GM12872 (cell line): ENCODE data around the gene ITGA7.

Source experiments
- TF ChIP-seq, protein P1 (sequence below): IDR thresholded peaks from 3 replicates; pipeline ENCODE4 v1.5.1; 2011; ENCODE audit warnings: low read depth, mild to moderate bottlenecking, low read length, moderate library complexity; ENCODE audit not compliant: insufficient read depth

The ITGA7 gene

DNA sequence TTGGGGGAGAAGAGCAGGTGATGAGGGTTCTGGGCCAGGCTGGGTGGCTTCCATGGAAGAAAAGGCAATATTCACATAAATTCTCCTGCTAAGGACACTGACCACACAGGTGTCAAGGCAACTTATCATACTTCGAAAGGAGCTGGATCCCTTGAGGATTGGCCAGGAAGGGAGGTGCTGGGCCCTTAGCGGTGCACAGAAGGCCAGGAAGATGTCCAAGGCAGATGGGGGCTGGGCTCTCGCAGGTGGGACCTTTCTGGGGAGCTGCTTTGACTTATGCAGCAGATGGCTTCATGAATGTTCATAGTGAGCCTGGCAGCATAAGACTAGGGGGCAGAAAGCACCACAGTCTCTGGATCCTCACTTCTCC lies 17.2 kb upstream of the ITGA7 start:
- TF ChIP-seq, protein P1, sequence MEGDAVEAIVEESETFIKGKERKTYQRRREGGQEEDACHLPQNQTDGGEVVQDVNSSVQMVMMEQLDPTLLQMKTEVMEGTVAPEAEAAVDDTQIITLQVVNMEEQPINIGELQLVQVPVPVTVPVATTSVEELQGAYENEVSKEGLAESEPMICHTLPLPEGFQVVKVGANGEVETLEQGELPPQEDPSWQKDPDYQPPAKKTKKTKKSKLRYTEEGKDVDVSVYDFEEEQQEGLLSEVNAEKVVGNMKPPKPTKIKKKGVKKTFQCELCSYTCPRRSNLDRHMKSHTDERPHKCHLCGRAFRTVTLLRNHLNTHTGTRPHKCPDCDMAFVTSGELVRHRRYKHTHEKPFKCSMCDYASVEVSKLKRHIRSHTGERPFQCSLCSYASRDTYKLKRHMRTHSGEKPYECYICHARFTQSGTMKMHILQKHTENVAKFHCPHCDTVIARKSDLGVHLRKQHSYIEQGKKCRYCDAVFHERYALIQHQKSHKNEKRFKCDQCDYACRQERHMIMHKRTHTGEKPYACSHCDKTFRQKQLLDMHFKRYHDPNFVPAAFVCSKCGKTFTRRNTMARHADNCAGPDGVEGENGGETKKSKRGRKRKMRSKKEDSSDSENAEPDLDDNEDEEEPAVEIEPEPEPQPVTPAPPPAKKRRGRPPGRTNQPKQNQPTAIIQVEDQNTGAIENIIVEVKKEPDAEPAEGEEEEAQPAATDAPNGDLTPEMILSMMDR = no peak

DNA sequence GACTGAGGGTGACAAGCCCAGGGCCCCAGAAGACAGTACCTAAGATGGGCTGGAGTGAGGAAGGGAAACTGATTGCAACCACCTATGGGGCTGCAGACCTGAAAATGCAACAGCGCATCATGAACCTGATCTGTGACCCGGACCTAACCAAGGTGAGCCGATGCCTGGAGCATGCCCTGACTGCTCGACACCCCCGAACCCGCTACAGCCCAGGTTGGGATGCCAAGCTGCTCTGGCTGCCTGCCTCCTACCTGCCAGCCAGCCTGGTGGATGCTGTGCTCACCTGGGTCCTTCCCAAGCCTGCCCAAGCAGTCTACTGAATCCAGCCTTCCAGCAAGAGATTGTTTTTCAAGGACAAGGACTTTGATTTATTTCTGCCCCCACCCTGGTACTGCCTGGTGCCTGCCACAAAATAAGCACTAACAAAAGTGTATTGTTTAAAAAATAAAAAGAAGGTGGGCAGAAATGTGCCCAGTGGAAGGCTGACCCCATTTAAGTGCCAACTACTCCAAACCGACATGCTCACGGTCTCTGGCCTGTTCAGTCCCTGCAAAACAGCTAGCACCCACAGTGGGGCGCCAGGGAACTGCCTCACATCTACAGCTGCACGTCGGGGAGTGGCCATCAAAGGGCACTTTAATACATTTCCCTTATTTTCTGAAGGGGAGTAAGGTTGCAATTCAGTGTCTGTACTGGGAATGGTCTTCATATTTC lies 16.7 kb upstream of the ITGA7 start:
- TF ChIP-seq, protein P1 = peak; percentile 78

GRCh38 chr12:55723516-55724225 lies 16.0 kb upstream of the ITGA7 start:
- TF ChIP-seq, protein P1 = no peak

DNA sequence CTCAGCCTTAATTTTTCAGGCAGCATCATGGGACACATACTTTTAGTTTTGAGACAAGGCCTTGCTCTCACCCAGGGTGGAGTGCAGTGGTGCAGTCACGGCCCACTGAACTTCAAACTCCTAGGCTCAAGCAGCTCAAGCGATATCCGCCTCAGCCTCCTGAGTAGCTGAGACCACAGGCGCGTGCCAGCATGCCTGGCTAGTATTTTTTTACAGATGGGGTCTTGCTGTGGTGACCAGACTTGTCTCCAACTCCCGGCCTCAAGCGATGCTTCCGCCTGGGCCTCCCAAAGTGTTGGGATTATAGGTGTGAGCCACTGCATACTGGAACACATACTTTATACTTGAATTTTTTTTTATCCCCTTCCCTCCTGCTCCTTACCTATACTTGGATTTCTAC lies 15.2 kb upstream of the ITGA7 start:
- TF ChIP-seq, protein P1 = no peak

DNA sequence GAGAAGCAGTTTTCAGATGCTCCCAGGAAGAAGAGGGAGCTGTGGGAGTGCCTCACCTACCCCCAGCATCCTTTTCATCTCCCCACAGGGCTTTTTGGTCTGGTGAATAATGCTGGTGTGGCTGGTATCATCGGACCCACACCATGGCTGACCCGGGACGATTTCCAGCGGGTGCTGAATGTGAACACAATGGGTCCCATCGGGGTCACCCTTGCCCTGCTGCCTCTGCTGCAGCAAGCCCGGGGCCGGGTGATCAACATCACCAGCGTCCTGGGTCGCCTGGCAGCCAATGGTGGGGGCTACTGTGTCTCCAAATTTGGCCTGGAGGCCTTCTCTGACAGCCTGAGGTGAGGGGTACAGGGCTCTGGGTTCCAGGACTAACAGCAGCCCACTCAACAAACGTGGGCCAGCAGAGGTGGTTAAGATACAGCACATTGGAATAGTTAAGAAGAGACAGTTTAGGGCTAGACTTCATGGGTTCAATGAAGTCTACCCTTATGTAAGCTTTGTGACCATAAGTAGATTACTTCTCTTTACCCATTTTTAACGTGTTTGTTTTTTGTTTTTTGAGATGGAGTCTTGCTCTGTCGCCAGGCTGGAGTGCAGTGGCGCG lies 14.0 kb upstream of the ITGA7 start:
- TF ChIP-seq, protein P1 = no peak

GRCh38 chr12:55720894-55721444 lies 13.3 kb upstream of the ITGA7 start:
- TF ChIP-seq, protein P1 = peak; percentile 48

- TF ChIP-seq, protein P1 = no peak
Measured at GRCh38 chr12:55720071-55720564, 12.4 kb upstream of the ITGA7 start, which contains the start of gene RDH5. Gene RDH5, plus strand, starts transcription at chr12:55720393. Its CDS starts 792 bp downstream, at chr12:55721185.
